Vagina (tissue), 2 donors: ENCODE data around the gene FAM234B. TPM values are rescaled to one million over a fixed set of nuclear protein-coding genes. Genes with fewer than 3 reads are reported as not detected.

Experiments
- DNase-seq, 2 donors: peaks; one replicate each; pipeline ENCODE4 v3.0.0-alpha.2; 2017; ENCODE audit errors: extremely low spot score in 2 of 2
- H3K27ac ChIP-seq: fragments of 200-600 bp; sonication (generic); one replicate; pipeline ENCODE4 v1.5.1; 2019
- H3K27me3 ChIP-seq: fragments of 200-600 bp; sonication (generic); one replicate; pipeline ENCODE4 v1.5.1; 2019
- H3K36me3 ChIP-seq, 2 donors: fragments of 200-600 bp; sonication (generic); one replicate each; pipeline ENCODE4 v1.5.1; 2017 to 2019
- H3K4me1 ChIP-seq: fragments of 200-600 bp; sonication (generic); one replicate; pipeline ENCODE4 v1.5.1; 2019
- H3K4me3 ChIP-seq, 2 donors: fragments of 200-600 bp; sonication (generic); 1 replicate in 1 of 2; 2 replicates in 1 of 2; pipeline ENCODE4 v1.5.1; 2016 to 2019
- H3K9me3 ChIP-seq: fragments of 200-600 bp; sonication (generic); one replicate; pipeline ENCODE4 v1.5.1; 2019
- POLR2A ChIP-seq, 2 donors: fragments of 450-650 bp; IDR thresholded peaks; one replicate each; pipeline ENCODE4 v1.6.1; 2017; ENCODE audit warnings: antibody characterized with exemption in 2 of 2, mild to moderate bottlenecking in 2 of 2, moderate library complexity in 2 of 2
- POLR2AphosphoS5 ChIP-seq, 2 donors: sonication (generic); formaldehyde crosslinking; IDR thresholded peaks; one replicate each; pipeline ENCODE4 v1.9.0; 2017; ENCODE audit warnings: antibody characterized with exemption in 2 of 2, mild to moderate bottlenecking in 2 of 2, low read depth in 1 of 2; ENCODE audit not compliant: insufficient read depth in 1 of 2
- intact Hi-C: fragments of 100-400 bp; cut with DNase I; formaldehyde crosslinking; loops from one replicate; pipeline ENCODE4 v1.15.1; 2023
- total RNA-seq: library from RNA; depleted of rRNA; stranded (reverse); fragments of >200 nt; gene quantifications from one replicate; pipeline ENCODE4 v1.2.3, GENCODE V29; 2016
- TF ChIP-seq, protein P1 (sequence below), 3 experiments: fragments of 450-650 bp in 2 of 3; fragments of 200-600 bp in 1 of 3; sonication (generic) in 1 of 3; IDR thresholded peaks; one replicate each; pipeline ENCODE4 v1.5.1; 2017 to 2019; ENCODE audit warnings: antibody characterized with exemption in 3 of 3, mild to moderate bottlenecking in 2 of 3, moderate library complexity in 2 of 3

The FAM234B gene
- total RNA-seq, 1 donor from 2014 or later = 11.0 TPM

- no peak overlapping the region for H3K4me3 ChIP-seq
- H3K27ac ChIP-seq = no peak overlapping the region
- H3K36me3 ChIP-seq = no peaks in the 10 kb centered on the region
- peaks cover 30% of the 10 kb centered on the region for H3K4me1 ChIP-seq
- no peaks in the 10 kb centered on the region for H3K27me3 ChIP-seq
- no peak for DNase-seq
- TF ChIP-seq POLR2A (IDR thresholded peaks at IDR 0.05) (no peak), POLR2AphosphoS5 (IDR thresholded peaks at IDR 0.05; ENCODE audit: insufficient read depth in 1 of 2, low read depth in 1 of 2) (no peak)
- TF ChIP-seq, protein P1, sequence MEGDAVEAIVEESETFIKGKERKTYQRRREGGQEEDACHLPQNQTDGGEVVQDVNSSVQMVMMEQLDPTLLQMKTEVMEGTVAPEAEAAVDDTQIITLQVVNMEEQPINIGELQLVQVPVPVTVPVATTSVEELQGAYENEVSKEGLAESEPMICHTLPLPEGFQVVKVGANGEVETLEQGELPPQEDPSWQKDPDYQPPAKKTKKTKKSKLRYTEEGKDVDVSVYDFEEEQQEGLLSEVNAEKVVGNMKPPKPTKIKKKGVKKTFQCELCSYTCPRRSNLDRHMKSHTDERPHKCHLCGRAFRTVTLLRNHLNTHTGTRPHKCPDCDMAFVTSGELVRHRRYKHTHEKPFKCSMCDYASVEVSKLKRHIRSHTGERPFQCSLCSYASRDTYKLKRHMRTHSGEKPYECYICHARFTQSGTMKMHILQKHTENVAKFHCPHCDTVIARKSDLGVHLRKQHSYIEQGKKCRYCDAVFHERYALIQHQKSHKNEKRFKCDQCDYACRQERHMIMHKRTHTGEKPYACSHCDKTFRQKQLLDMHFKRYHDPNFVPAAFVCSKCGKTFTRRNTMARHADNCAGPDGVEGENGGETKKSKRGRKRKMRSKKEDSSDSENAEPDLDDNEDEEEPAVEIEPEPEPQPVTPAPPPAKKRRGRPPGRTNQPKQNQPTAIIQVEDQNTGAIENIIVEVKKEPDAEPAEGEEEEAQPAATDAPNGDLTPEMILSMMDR (IDR thresholded peaks at IDR 0.05) = no peak
- intact Hi-C loops = loop anchor here (5.0 to 10.0 kb wide), 2 partner anchors 93 to 181 kb away; partner anchors contain the start of gene HEBP1
- no peaks in the 10 kb centered on the region for H3K9me3 ChIP-seq
Observed at GRCh38 chr12:13095266-13095995, 51.2 kb downstream of the FAM234B start.

- TF ChIP-seq, protein P1 (IDR thresholded peaks at IDR 0.05) = no peak
- TF ChIP-seq POLR2AphosphoS5 (IDR thresholded peaks at IDR 0.05; ENCODE audit: insufficient read depth in 1 of 2, low read depth in 1 of 2) (no peak), POLR2A (IDR thresholded peaks at IDR 0.05) (no peak)
- Histone ChIP-seq H3K4me3 (peak overlapping the region; percentile 27 to 30), H3K27me3 (no peaks in the 10 kb centered on the region), H3K4me1 (peaks cover 49% of the 10 kb centered on the region), H3K27ac (peak overlapping the region; percentile 96), H3K36me3 (no peaks in the 10 kb centered on the region), H3K9me3 (no peaks in the 10 kb centered on the region)
- intact Hi-C loops = loop anchor here (5.0 to 10.0 kb wide), 2 partner anchors 95 to 183 kb away; partner anchors contain the start of gene HEBP1
- no peak for DNase-seq
Observed at GRCh38 chr12:13097491-13098011, 53.4 kb downstream of the FAM234B start.

DNA sequence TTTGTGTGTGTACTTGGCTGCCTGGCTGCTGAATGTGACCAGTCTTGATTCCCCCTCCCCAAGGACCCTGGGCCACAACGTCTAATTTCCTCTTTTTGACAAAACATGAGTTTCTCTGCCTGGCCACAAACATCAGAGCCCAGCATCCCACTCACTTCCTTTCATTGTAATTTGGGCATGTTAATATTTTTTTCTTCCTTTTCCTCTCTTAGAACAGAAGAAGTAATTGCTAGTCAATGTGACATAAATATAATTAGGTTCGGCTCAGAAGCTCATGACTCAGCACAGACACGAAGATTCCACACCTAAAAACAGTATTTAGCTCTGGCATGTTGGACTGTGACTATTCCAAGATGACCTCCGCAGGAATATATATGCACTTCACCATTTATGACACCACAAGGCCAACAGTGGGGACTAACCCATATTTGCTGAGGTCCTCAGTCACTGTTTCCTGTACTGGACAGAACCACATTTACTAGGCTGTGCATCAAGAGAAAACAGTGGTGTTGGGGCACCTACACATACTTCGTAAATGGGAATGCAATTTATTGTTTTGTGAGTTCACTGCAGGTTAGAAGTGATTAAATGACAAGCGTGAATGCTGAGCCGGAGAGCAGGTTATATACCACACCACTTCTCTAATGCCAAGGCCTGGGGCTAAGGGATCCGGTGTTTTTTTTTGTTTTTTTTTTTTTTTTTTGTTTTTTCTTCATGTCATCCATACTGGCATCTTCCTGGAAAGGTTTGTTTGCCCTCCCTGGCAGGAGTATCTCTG, 55.1 kb downstream of the FAM234B start:
- Histone ChIP-seq H3K27ac (peak overlapping the region; percentile 96), H3K27me3 (no peaks in the 10 kb centered on the region), H3K9me3 (no peaks in the 10 kb centered on the region), H3K36me3 (no peaks in the 10 kb centered on the region), H3K4me3 (no peak overlapping the region), H3K4me1 (peaks cover 66% of the 10 kb centered on the region)
- intact Hi-C loops = loop anchor here (5.0 to 10.0 kb wide), 2 partner anchors 97 to 184 kb away; partner anchors contain the start of gene HEBP1
- DNase-seq = no peak
- TF ChIP-seq, protein P1 (IDR thresholded peaks at IDR 0.05) = no peak
- TF ChIP-seq POLR2AphosphoS5 (IDR thresholded peaks at IDR 0.05; ENCODE audit: insufficient read depth in 1 of 2, low read depth in 1 of 2) = peak in 1 of 2 donors; percentile 13
- TF ChIP-seq POLR2A (IDR thresholded peaks at IDR 0.05) = no peak

DNA sequence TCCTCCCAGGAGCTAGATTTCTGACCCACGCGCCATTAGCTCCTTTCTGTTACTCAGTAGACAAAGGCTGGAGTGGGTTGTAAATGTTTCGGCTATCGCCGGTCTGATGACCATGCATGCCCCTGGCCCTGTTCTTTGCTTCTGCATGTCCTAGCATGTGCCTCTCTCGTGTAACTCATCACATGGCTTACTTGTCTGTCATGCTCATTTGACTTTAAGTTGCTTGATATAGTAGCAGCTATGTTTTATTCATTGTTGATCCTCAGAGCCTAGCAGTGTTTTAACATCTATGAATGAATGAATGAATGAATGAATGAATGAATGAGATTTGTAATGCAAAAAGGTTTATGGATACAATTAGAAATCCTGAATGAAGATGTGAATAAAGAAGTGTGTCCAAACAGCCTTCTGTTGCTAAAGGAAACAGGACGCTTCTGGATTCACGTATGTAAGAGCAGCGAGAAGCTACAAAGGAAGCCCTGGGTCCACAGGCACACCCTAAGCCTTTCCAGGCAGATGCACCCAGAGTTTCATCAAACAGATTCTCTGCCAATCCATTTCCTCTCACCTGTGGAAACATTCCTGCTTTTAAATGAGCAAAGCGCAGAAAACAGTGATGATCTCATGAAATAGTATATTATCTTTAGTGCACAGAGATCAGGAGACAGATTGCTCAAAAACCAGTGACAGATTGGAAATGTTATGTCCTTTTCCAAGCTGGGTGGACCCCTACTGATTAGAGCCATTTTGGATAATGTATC, 55.8 kb downstream of the FAM234B start:
- H3K9me3 ChIP-seq = no peaks in the 10 kb centered on the region
- DNase-seq = no peak
- H3K36me3 ChIP-seq = no peaks in the 10 kb centered on the region
- no peaks in the 10 kb centered on the region for H3K27me3 ChIP-seq
- TF ChIP-seq POLR2A (IDR thresholded peaks at IDR 0.05) = no peak
- TF ChIP-seq POLR2AphosphoS5 (IDR thresholded peaks at IDR 0.05; ENCODE audit: insufficient read depth in 1 of 2, low read depth in 1 of 2) = no peak
- TF ChIP-seq, protein P1 (IDR thresholded peaks at IDR 0.05) = no peak
- intact Hi-C loops = loop anchor here (2.0 to 10.0 kb wide), 3 partner anchors 97 to 185 kb away; partner anchors contain the start of genes EMP1 and HEBP1
- H3K4me3 ChIP-seq = peak overlapping the region in 1 of 2 donors; percentile 55
- H3K4me1 ChIP-seq = peaks cover 70% of the 10 kb centered on the region
- H3K27ac ChIP-seq = peak overlapping the region; percentile 96
